ENCODE measurements around the gene TMEM14C. TPM values are rescaled to one million over a fixed set of nuclear protein-coding genes. Genes with fewer than 3 reads are reported as not detected.

Gene TMEM14C
- total RNA-seq: 10 to 100 TPM; 33.7 to 35.8 TPM
- polyA plus RNA-seq: 100 to 1,000 TPM in 2 of 3 donors, 10 to 100 TPM in 1; 95.9 to 205 (median 135) TPM
- total RNA-seq: 10.8 to 41.3 (median 22.9) reads per million in 6 experiments

DNA sequence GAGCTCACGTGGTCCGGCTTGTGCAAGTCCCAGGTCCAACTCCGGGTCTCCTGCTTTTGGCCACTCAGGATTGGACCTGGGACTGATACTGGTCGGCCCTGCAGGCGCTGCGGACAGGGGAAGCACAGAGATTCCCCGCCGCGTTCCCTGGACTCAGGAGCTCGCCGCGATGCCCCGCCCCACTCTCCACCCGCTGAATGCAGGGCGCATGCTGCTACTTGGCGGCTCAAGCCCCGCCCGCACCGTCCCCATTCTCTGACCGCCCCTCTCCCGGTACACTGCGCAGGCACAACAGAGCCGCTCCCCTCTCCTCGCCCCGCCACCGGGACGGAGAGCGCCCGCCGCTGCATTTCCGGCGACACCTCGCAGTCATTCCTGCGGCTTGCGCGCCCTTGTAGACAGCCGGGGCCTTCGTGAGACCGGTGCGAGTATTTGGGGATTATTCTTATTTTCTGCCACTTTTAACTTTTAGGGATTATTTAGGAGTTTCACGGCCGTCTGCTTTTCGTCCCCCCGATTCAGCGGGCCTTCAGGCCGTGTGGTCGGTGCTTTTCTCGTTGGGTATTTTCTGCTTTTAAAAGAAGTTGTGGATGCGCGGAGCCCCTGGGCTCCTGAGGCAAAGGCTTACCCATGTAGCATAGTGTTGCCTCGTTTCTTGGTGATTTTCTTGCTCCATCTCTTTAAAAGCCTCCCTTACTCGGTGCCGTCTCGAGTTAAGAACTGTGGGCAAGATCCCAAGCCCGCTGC lies at the start of gene TMEM14C:
TMEM14C (plus strand) TSS at position 251 of the 747 bp plus-strand sequence. CDS start 1,544 bp downstream, outside the sequence.
- no peaks in the 10 kb centered on the region for H3K27me3 Mint-ChIP-seq
- ATAC-seq (peak; percentile 69 to 81), DNase-seq (peak; percentile 48 to 83 (median 64))
- POLR2A ChIA-PET: interaction anchor here (0.6 to 6.4 kb wide), 7 partner anchors 19 to 659 kb away, joined by 3 to 77 read pairs (median 4); partner anchors contain the start of genes C6orf52, PAK1IP1 and TMEM14B
- peaks cover 0 to 7% (median 0%) of the 10 kb centered on the region in 9 donors for H3K9me3 Mint-ChIP-seq
- H3K36me3 Mint-ChIP-seq: peaks cover 10 to 16% (median 11%) of the 10 kb centered on the region in 3 donors
- peaks cover 25 to 79% (median 68%) of the 10 kb centered on the region in 4 donors for H3K4me1 Mint-ChIP-seq
- peak within 1 kb of the TSS; percentile 91 to 97 (median 94) for H3K27ac Mint-ChIP-seq
- H3K4me3 Mint-ChIP-seq: peak within 1 kb of the TSS; percentile 90 to 99 (median 96)

DNA sequence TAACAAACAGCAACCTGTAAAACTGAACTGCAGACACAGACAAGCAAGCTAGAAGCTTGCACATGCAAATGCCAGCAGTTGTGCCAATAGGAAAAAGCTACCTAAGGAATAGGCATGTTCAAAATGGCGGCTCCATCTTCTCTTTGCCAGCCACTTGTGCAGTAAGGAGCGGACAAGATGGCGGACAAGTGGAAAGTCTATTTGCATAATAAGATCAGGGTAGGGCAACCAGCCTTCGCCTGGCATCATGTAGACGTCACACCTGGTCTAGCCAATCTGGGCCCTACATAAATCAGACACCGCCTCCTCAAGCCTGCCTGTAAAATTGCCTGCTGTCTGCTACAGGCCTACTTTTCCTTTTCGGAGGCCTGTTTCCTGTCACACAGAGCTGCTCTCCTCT lies 46.5 kb upstream of the TMEM14C start:
- H3K27ac Mint-ChIP-seq: no peak overlapping the region
- DNase-seq: no peak
- ATAC-seq: no peak
- no peaks in the 10 kb centered on the region for H3K4me1 Mint-ChIP-seq
- no peak overlapping the region for H3K4me3 Mint-ChIP-seq
- peaks cover 0 to 5% (median 0%) of the 10 kb centered on the region in 3 donors for H3K36me3 Mint-ChIP-seq
- POLR2A ChIA-PET: no interaction called here
- H3K9me3 Mint-ChIP-seq: no peaks in the 10 kb centered on the region
- peaks cover 0 to 5% (median 0%) of the 10 kb centered on the region in 5 donors for H3K27me3 Mint-ChIP-seq

DNA sequence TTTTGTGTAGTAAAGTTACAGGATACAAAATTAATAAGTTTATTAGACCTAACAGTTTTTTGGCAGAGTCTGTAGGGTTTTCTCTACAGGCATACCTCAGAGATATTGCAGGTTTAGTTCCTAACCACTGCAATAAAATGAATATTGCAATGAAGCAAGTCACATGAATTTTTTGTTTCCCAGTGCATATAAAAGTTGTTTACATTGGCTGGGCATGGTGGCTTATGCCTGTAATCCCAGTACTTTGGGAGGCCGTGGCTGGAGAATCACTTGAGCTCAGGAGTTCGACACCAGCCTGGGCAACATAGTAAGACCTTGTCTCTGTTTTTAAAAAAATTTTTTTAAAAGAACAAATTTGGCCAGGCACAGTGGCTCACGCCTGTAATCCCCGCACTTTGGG lies 44.4 kb upstream of the TMEM14C start:
- H3K9me3 Mint-ChIP-seq: no peaks in the 10 kb centered on the region
- H3K4me3 Mint-ChIP-seq: no peak overlapping the region
- H3K36me3 Mint-ChIP-seq: peaks cover 0 to 5% (median 0%) of the 10 kb centered on the region in 3 donors
- DNase-seq (no peak), ATAC-seq (no peak)
- peaks cover 0 to 5% (median 0%) of the 10 kb centered on the region in 5 donors for H3K27me3 Mint-ChIP-seq
- no peak overlapping the region for H3K27ac Mint-ChIP-seq
- peaks cover 2 to 14% (median 11%) of the 10 kb centered on the region in 4 donors for H3K4me1 Mint-ChIP-seq
- POLR2A ChIA-PET: no interaction called here

DNA sequence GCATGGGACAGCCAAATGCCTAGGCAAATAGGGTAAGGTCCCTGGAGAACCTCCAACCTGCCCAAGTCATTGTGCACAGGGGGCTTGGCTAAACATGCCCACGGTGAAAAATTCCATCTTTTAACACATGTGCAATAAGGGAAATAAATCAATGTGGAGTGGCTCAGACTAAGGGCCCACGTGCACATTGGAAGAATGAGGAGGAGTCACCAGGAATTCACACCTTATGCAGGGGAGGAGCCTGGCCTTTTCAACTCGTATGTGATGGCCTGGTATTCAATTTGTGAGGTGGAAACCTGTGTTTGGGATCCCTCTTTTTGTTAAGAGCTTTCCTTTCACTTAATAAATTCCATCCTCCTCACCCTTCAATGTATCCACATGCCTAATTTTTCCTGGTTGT lies 41.1 kb upstream of the TMEM14C start:
- peak overlapping the region in 3 of 10 donors; percentile 3 to 84 (median 33) for H3K27ac Mint-ChIP-seq
- H3K36me3 Mint-ChIP-seq: peaks cover 0 to 1% (median 0%) of the 10 kb centered on the region in 3 donors
- H3K4me3 Mint-ChIP-seq: no peak overlapping the region
- ATAC-seq: no peak
- DNase-seq: no peak
- POLR2A ChIA-PET: no interaction called here
- no peaks in the 10 kb centered on the region for H3K9me3 Mint-ChIP-seq
- H3K4me1 Mint-ChIP-seq: peaks cover 4 to 27% (median 17%) of the 10 kb centered on the region in 4 donors
- peaks cover 0 to 12% (median 3%) of the 10 kb centered on the region in 5 donors for H3K27me3 Mint-ChIP-seq

DNA sequence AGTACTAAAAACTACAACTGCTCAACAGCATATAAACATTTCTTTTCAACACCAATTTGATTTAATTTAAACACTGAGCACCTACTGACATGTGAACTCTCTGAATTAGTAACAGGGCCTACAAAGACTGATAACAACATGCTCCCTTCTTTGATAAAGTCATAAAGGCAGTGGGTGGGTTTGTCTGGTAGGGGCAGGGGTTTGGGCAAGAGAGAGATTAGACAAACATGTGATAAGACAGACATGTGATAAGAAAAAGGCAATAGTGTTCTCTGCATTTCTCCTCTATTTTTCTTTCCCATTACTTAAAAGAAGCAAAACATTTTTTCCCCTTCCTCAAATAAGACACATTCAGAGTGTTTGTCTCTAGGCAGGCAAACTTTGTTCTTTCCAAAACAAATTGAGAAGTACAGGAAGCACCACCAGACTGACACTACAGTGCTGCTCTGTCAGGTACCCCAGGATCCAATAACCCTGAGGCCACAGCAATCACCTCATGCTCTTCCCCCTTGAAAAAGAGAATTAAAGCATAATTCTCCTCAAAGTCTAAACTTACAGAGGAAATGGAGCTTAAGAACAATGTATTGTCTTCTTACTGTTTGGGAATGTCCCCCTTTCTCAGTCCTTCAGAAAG lies 40.4 kb upstream of the TMEM14C start:
- POLR2A ChIA-PET: no interaction called here
- DNase-seq (no peak), ATAC-seq (no peak)
- Mint-ChIP-seq H3K36me3 (no peaks in the 10 kb centered on the region), H3K4me3 (peak overlapping the region in 2 of 10 donors; percentile 3 to 16), H3K9me3 (no peaks in the 10 kb centered on the region), H3K4me1 (peaks cover 4 to 27% (median 17%) of the 10 kb centered on the region in 4 donors), H3K27me3 (peaks cover 0 to 12% (median 3%) of the 10 kb centered on the region in 5 donors), H3K27ac (peak overlapping the region in 8 of 10 donors; percentile 9 to 89 (median 68))

DNA sequence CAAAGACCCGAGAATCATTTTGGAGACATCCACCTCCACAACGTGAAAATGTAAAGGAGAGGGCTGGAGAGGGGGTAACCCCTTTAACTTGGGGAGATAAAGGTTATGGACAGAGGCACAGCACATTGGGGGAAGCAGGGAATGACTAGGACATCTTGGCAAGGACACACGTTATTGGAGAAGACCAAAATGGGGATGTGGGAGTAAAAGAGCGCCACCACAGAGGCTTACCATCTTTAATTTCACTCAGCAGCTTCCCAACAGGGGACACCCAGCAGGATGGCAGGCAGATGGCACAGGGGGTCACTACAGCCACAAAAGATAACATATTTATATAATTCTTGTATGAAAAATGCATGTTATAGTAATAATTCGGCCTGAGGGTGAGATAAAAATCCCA lies 38.3 kb upstream of the TMEM14C start:
- no peak for DNase-seq
- Mint-ChIP-seq H3K4me3 (no peak overlapping the region), H3K27ac (peak overlapping the region in 4 of 10 donors; percentile 9 to 30 (median 18)), H3K36me3 (no peaks in the 10 kb centered on the region), H3K9me3 (no peaks in the 10 kb centered on the region), H3K4me1 (peaks cover 4 to 27% (median 17%) of the 10 kb centered on the region in 4 donors), H3K27me3 (peaks cover 0 to 12% (median 3%) of the 10 kb centered on the region in 5 donors)
- ATAC-seq: no peak
- POLR2A ChIA-PET: interaction anchor here (1.1 kb wide), 1 partner anchor 10 kb away, joined by 4 read pairs; the partner anchor contains the start of genes C6orf52 and PAK1IP1

DNA sequence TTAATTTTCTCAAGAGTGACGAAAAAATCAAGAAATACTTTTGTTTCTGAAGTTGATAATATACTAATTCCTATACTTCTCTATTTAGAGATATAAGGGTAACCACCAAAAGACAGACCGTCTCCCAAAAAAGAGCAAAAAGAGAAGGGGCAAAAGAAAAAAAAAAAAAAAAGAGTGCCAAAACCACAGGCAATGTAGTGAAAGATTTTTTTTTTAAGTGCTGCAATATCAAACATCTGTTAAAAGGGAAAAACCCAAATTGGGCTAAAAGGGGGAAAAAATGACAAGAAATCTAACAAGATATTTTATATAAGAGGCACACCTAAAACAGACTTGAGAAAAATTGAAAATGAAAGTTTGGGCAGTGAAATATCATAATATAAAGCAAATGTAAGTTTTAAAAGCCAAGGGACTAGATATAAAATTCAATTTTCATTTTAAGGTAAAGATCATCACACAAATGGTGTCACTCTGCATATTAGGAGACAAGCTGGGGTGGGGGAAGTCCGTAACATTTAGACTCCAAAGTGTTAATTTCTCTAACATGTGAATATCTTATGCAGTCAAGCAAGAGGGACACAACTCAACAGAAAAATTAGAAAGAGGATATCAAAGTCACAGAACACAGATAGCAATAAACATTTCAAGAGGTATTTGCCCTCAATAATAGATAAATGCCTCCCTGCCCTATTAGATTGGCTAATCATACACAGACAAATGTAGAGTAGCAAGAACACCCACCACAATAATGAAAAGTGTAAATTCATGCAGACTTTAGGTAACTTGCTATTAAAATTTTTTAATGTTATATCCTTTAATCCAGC lies 37.6 kb upstream of the TMEM14C start:
- Mint-ChIP-seq H3K4me3 (no peak overlapping the region), H3K27ac (peak overlapping the region in 1 of 10 donors; percentile 24), H3K9me3 (no peaks in the 10 kb centered on the region), H3K36me3 (no peaks in the 10 kb centered on the region), H3K27me3 (peaks cover 0 to 12% (median 3%) of the 10 kb centered on the region in 5 donors), H3K4me1 (peaks cover 4 to 27% (median 17%) of the 10 kb centered on the region in 4 donors)
- DNase-seq (no peak), ATAC-seq (no peak)
- POLR2A ChIA-PET: no interaction called here

DNA sequence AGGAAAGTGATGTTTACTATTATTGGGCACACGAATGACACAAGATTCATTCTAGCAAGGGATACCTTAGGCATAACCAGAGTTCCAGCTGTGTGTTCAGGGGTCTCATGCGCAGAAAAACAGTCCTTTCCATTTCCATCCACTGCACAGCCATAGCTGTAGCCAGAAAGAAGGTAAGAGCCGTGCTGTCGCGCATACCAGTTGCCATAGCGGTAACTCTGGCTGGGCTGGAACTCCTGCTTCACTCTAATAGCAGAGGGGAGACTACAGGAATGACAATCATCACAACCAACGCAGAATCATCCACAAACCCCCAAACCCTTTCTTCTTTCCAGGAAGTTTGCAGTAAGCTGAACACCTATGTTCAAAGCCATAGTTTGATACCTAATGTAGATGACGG lies 36.0 kb upstream of the TMEM14C start:
- ATAC-seq: no peak
- no peaks in the 10 kb centered on the region for H3K36me3 Mint-ChIP-seq
- no peak for DNase-seq
- peaks cover 0 to 12% (median 3%) of the 10 kb centered on the region in 5 donors for H3K27me3 Mint-ChIP-seq
- peaks cover 4 to 27% (median 17%) of the 10 kb centered on the region in 4 donors for H3K4me1 Mint-ChIP-seq
- no peak overlapping the region for H3K4me3 Mint-ChIP-seq
- POLR2A ChIA-PET: no interaction called here
- H3K9me3 Mint-ChIP-seq: no peaks in the 10 kb centered on the region
- H3K27ac Mint-ChIP-seq: no peak overlapping the region

DNA sequence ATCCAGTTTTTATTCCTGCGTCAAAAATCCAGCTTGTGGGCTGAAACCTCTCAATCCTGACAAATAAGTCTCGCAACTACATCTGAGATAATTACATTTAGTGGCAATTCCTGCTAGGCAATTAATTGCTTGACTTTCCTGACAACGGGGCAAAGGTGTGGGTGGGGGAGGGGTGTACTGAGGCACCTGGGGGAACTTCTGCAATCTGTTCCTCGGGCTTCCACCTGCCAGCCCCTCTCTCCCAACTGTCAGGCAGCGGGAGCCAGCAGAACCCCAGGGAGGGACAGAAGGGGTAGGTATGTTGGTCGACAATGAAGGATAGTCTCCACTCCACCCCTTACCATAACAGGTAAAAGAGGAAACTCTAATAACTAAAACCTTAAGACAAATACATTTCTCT lies 35.3 kb upstream of the TMEM14C start:
- peaks cover 0 to 1% (median 0%) of the 10 kb centered on the region in 9 donors for H3K9me3 Mint-ChIP-seq
- H3K36me3 Mint-ChIP-seq: peaks cover 0 to 1% (median 0%) of the 10 kb centered on the region in 3 donors
- peaks cover 4 to 23% (median 12%) of the 10 kb centered on the region in 4 donors for H3K4me1 Mint-ChIP-seq
- POLR2A ChIA-PET: no interaction called here
- no peak overlapping the region for H3K27ac Mint-ChIP-seq
- H3K4me3 Mint-ChIP-seq: no peak overlapping the region
- DNase-seq (no peak), ATAC-seq (no peak)
- H3K27me3 Mint-ChIP-seq: peaks cover 0 to 12% (median 3%) of the 10 kb centered on the region in 5 donors

DNA sequence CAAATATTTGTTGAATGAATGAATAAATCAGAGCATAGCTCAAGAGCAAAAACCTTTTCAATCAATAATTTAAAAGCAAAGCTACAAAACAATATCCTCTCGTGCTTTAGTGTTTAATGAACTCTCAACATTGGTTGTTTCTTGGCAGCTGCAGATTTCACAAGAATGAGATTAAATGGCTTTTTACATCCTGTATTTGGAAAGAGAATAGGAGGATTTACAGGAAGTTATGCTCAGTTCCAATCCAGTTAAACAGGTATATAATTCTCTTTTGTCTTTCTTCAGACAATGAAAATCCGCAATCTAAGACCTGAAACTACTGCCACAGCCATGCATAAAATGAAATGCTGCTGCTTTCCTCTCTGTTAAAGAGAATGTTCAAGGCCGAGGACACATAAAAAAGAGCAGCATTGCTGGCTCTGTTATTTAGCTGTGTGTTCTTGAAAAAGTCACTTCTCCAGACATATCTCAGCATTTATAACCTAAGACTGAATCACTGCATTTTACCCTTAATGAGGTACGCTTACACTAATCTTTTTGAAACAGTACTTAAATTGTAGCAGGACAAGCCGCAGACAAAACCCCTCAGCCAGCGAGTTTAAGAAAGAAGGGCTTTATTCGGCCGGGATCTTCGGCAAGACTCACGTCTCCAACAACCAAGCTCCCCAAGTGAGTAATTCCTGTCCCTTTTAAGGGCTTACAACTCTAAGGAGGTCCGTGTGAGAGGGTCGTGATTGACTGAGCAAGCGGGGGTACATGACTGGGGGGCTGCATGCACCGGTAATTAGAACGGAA lies 32.0 kb upstream of the TMEM14C start:
- peak overlapping the region in 2 of 10 donors; percentile 10 to 15 for H3K4me3 Mint-ChIP-seq
- no peak for ATAC-seq

DNA sequence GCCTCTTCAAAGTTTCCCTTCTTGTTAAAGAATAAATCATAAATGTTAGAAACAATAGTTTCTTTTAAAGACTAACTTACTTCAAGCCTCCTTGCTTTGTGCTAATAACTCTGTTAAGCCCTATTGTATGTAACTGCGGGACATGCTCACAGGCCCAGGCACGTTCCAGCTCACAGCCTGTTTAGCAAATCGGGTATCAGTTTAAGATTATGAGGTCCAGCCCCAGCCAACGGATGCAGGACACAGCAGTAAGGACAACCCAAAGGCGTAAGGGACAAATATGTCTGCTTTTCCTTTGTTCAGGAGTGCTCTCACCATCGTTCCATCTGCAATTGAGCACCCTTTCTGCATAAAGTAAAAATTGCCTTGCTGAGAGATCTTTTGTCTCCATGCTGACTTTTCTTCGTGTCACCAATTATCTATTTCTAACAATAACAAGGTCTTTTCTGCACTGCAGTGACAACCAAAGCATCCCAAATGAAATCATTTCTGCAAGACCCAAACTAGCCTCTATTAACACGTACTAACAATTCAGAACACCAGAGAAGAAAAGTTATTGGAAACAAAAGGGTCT lies 29.8 kb upstream of the TMEM14C start:
- peaks cover 12 to 39% (median 37%) of the 10 kb centered on the region in 4 donors for H3K4me1 Mint-ChIP-seq
- H3K27ac Mint-ChIP-seq: peak overlapping the region; percentile 5 to 100 (median 92)
- H3K36me3 Mint-ChIP-seq: peaks cover 0 to 9% (median 4%) of the 10 kb centered on the region in 3 donors
- H3K27me3 Mint-ChIP-seq: peaks cover 0 to 6% (median 0%) of the 10 kb centered on the region in 5 donors
- peaks cover 0 to 12% (median 0%) of the 10 kb centered on the region in 9 donors for H3K9me3 Mint-ChIP-seq
- ATAC-seq (no peak), DNase-seq (no peak)
- POLR2A ChIA-PET: no interaction called here
- peak overlapping the region; percentile 71 to 100 (median 96) for H3K4me3 Mint-ChIP-seq

More for the DNA sequence above, 32.0 kb upstream of the TMEM14C start:
- peaks cover 0 to 12% (median 0%) of the 10 kb centered on the region in 9 donors for H3K9me3 Mint-ChIP-seq
- peaks cover 11 to 24% (median 24%) of the 10 kb centered on the region in 4 donors for H3K4me1 Mint-ChIP-seq
- no peak for DNase-seq
- peaks cover 0 to 4% (median 0%) of the 10 kb centered on the region in 3 donors for H3K36me3 Mint-ChIP-seq
- H3K27ac Mint-ChIP-seq: peak overlapping the region in 1 of 10 donors; percentile 14
- POLR2A ChIA-PET: no interaction called here
- H3K27me3 Mint-ChIP-seq: peaks cover 0 to 6% (median 0%) of the 10 kb centered on the region in 5 donors

All from naive thymus-derived CD8-positive, alpha-beta T cell (primary cell).